Epithelial cell of esophagus (primary cell): Measurements from ENCODE around the gene CHRND.

ENCODE experiments used
- DNase-seq: peaks from one replicate; pipeline ENCODE4 v3.0.0; 2010; ENCODE audit warnings: low read depth
- H3K4me3 ChIP-seq: 2 replicates; pipeline ENCODE4 v1.5.1; 2011; ENCODE audit warnings: mild to moderate bottlenecking, low read length, control low read depth
- TF ChIP-seq, protein P1 (sequence below): IDR thresholded peaks from 2 replicates; pipeline ENCODE4 v1.5.1; 2011; ENCODE audit warnings: low read depth, mild to moderate bottlenecking, low read length, control low read depth, inconsistent platforms; ENCODE audit not compliant: insufficient read depth; ENCODE audit errors: missing control alignments

The CHRND gene

GRCh38 chr2:232551250-232551638 lies 25.3 kb downstream of the CHRND start:
- TF ChIP-seq, protein P1, sequence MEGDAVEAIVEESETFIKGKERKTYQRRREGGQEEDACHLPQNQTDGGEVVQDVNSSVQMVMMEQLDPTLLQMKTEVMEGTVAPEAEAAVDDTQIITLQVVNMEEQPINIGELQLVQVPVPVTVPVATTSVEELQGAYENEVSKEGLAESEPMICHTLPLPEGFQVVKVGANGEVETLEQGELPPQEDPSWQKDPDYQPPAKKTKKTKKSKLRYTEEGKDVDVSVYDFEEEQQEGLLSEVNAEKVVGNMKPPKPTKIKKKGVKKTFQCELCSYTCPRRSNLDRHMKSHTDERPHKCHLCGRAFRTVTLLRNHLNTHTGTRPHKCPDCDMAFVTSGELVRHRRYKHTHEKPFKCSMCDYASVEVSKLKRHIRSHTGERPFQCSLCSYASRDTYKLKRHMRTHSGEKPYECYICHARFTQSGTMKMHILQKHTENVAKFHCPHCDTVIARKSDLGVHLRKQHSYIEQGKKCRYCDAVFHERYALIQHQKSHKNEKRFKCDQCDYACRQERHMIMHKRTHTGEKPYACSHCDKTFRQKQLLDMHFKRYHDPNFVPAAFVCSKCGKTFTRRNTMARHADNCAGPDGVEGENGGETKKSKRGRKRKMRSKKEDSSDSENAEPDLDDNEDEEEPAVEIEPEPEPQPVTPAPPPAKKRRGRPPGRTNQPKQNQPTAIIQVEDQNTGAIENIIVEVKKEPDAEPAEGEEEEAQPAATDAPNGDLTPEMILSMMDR: no peak
- no peak for DNase-seq
- H3K4me3 ChIP-seq: peak overlapping the region; percentile 83

- no peak for DNase-seq
- TF ChIP-seq, protein P1: no peak
- peak overlapping the region; percentile 83 for H3K4me3 ChIP-seq
Observed at GRCh38 chr2:232551776-232552175, 25.8 kb downstream of the CHRND start.

- no peak for DNase-seq
- TF ChIP-seq, protein P1: no peak
- no peak overlapping the region for H3K4me3 ChIP-seq
Observed at GRCh38 chr2:232556426-232556825, 30.5 kb downstream of the CHRND start.

DNA sequence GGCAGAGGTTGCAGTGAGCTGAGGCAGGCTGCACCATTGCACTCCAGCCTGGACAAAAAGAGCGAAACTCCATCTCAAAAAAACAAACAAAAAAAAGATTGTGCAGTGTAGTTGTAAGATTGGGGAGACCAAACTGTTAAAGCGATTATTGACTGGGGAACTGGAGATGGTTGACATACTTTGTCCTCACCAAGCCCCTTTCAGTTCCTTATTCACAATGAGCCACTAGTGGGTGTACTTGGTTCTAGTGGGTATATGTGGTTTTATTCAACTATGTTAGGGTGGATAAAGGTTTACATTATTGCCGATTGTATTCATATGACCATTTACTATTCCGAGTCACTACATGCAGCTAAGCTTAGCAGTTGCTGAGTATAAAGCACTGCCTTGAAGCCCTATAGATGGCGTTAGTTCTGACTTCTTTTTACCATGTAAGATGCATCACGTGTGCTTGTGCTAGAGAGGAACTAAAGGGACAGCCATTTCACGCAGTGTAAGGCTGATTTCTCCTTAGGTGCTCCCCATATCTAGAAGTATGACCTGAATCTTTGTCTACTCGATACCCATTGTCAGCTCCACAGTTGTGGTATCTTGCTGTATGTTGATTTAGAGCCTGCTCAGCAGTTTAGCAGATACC lies 36.7 kb downstream of the CHRND start:
- no peak for DNase-seq
- TF ChIP-seq, protein P1: no peak
- no peak overlapping the region for H3K4me3 ChIP-seq

- TF ChIP-seq, protein P1: no peak
- DNase-seq: peak; percentile 84
- H3K4me3 ChIP-seq: no peak overlapping the region
Observed at GRCh38 chr2:232563580-232563979, 37.6 kb downstream of the CHRND start.

- peak; percentile 15 for DNase-seq
- no peak overlapping the region for H3K4me3 ChIP-seq
- TF ChIP-seq, protein P1: no peak
Observed at GRCh38 chr2:232567721-232568120, 41.8 kb downstream of the CHRND start.

GRCh38 chr2:232568161-232568560 lies 42.2 kb downstream of the CHRND start:
- TF ChIP-seq, protein P1: no peak
- no peak overlapping the region for H3K4me3 ChIP-seq
- peak; percentile 82 for DNase-seq
